ENCODE measurements around the gene SLC6A7. TPM values are rescaled to one million over a fixed set of nuclear protein-coding genes. Genes with fewer than 3 reads are reported as not detected.

Gene SLC6A7
- total RNA-seq, 1 experiment from 2014 or later, result 0.04 TPM

DNA sequence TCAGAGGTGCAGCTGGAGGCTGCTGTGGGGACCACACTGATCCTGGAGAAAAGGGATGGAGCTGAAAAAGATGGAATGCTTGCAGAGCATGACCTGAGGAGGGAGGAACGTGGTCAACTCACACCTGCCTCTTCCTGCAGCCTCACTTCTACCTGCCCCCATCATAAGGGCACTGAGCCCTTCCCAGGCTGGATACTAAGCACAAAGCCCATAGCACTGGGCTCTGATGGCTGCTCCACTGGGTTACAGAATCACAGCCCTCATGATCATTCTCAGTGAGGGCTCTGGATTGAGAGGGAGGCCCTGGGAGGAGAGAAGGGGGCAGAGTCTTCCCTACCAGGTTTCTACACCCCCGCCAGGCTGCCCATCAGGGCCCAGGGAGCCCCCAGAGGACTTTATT is 5.9 kb upstream of the SLC6A7 start:
- H3K27me3 Mint-ChIP-seq (ENCODE audit: low read depth), result peaks cover 48% of the 10 kb centered on the region
- peaks cover 21% of the 10 kb centered on the region for H3K4me1 Mint-ChIP-seq
- ChIA-PET POLR2A (no interaction called here), CTCF (interaction anchor here (1.2 to 2.1 kb wide), 2 partner anchors 8 to 22 kb away, joined by 4 to 13 read pairs; no protein-coding TSS in a partner anchor)
- H3K4me3 Mint-ChIP-seq, result no peak overlapping the region
- H3K27ac Mint-ChIP-seq, result no peak overlapping the region
- no peaks in the 10 kb centered on the region for H3K36me3 Mint-ChIP-seq
- no peaks in the 10 kb centered on the region for H3K9me3 Mint-ChIP-seq
- no peak for TF ChIP-seq CBFB (CRISPR knock-in tag; IDR thresholded peaks at IDR 0.05; ENCODE audit: low read depth)
- ATAC-seq (no peak), DNase-seq (ENCODE audit: low spot score) (no peak)

GRCh38 chr5:150184990-150185912 is 4.6 kb upstream of the SLC6A7 start:
- Mint-ChIP-seq H3K9me3 (no peaks in the 10 kb centered on the region), H3K4me1 (peaks cover 23% of the 10 kb centered on the region), H3K27me3 (ENCODE audit: low read depth) (peaks cover 60% of the 10 kb centered on the region), H3K4me3 (no peak overlapping the region), H3K27ac (no peak overlapping the region), H3K36me3 (no peaks in the 10 kb centered on the region)
- CTCF ChIA-PET, result interaction anchor here (1.1 to 2.1 kb wide), 2 partner anchors 9 to 10 kb away, joined by 3 to 13 read pairs; no protein-coding TSS in a partner anchor
- DNase-seq (ENCODE audit: low spot score) (no peak), ATAC-seq (no peak)
- POLR2A ChIA-PET, result no interaction called here
- no peak for TF ChIP-seq ZNF317 (CRISPR knock-in tag; IDR thresholded peaks at IDR 0.05; ENCODE audit: borderline replicate concordance, low read depth)
- no peak for TF ChIP-seq NFE2L1 (CRISPR knock-in tag; IDR thresholded peaks at IDR 0.05)
- TF ChIP-seq GRHL2 (CRISPR knock-in tag; IDR thresholded peaks at IDR 0.05; ENCODE audit: insufficient replicate concordance, severe bottlenecking), result no peak
- TF ChIP-seq, protein P1, sequence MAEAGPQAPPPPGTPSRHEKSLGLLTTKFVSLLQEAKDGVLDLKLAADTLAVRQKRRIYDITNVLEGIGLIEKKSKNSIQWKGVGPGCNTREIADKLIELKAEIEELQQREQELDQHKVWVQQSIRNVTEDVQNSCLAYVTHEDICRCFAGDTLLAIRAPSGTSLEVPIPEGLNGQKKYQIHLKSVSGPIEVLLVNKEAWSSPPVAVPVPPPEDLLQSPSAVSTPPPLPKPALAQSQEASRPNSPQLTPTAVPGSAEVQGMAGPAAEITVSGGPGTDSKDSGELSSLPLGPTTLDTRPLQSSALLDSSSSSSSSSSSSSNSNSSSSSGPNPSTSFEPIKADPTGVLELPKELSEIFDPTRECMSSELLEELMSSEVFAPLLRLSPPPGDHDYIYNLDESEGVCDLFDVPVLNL (CRISPR knock-in tag; IDR thresholded peaks at IDR 0.05; ENCODE audit: borderline replicate concordance, low read depth), result no peak
- no peak for TF ChIP-seq TCF7 (CRISPR knock-in tag; IDR thresholded peaks at IDR 0.05; ENCODE audit: low read depth)
- no peak for TF ChIP-seq SMAD3 (CRISPR knock-in tag; IDR thresholded peaks at IDR 0.05; ENCODE audit: borderline replicate concordance)
- TF ChIP-seq, protein P2, sequence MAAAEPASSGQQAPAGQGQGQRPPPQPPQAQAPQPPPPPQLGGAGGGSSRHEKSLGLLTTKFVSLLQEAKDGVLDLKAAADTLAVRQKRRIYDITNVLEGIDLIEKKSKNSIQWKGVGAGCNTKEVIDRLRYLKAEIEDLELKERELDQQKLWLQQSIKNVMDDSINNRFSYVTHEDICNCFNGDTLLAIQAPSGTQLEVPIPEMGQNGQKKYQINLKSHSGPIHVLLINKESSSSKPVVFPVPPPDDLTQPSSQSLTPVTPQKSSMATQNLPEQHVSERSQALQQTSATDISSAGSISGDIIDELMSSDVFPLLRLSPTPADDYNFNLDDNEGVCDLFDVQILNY (CRISPR knock-in tag; IDR thresholded peaks at IDR 0.05), result no peak

- ChIA-PET POLR2A (no interaction called here), CTCF (interaction anchor here (1.1 kb wide), 1 partner anchor 10 kb away, joined by 3 read pairs; no protein-coding TSS in a partner anchor)
- no peaks in the 10 kb centered on the region for H3K36me3 Mint-ChIP-seq
- ATAC-seq (no peak), DNase-seq (ENCODE audit: low spot score) (peak; percentile 43)
- H3K4me3 Mint-ChIP-seq, result no peak overlapping the region
- no peaks in the 10 kb centered on the region for H3K9me3 Mint-ChIP-seq
- H3K27ac Mint-ChIP-seq, result no peak overlapping the region
- peaks cover 28% of the 10 kb centered on the region for H3K4me1 Mint-ChIP-seq
- H3K27me3 Mint-ChIP-seq (ENCODE audit: low read depth), result peaks cover 69% of the 10 kb centered on the region
- no peak for TF ChIP-seq ZNF121 (CRISPR knock-in tag; IDR thresholded peaks at IDR 0.05)
- no peak for TF ChIP-seq IRF1 (CRISPR knock-in tag; IDR thresholded peaks at IDR 0.05)
- no peak for TF ChIP-seq AR (CRISPR knock-in tag; IDR thresholded peaks at IDR 0.05)
- TF ChIP-seq ARID4B (CRISPR knock-in tag; IDR thresholded peaks at IDR 0.05; ENCODE audit: borderline replicate concordance), result no peak
- no peak for TF ChIP-seq CBFB (CRISPR knock-in tag; IDR thresholded peaks at IDR 0.05; ENCODE audit: low read depth)
- TF ChIP-seq SMAD3 (CRISPR knock-in tag; IDR thresholded peaks at IDR 0.05; ENCODE audit: borderline replicate concordance), result no peak
- no peak for TF ChIP-seq NFE2L1 (CRISPR knock-in tag; IDR thresholded peaks at IDR 0.05)
- TF ChIP-seq, protein P3, sequence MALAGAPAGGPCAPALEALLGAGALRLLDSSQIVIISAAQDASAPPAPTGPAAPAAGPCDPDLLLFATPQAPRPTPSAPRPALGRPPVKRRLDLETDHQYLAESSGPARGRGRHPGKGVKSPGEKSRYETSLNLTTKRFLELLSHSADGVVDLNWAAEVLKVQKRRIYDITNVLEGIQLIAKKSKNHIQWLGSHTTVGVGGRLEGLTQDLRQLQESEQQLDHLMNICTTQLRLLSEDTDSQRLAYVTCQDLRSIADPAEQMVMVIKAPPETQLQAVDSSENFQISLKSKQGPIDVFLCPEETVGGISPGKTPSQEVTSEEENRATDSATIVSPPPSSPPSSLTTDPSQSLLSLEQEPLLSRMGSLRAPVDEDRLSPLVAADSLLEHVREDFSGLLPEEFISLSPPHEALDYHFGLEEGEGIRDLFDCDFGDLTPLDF (CRISPR knock-in tag; IDR thresholded peaks at IDR 0.05), result no peak
- TF ChIP-seq MXD4 (CRISPR knock-in tag; IDR thresholded peaks at IDR 0.05; ENCODE audit: borderline replicate concordance), result no peak
- no peak for TF ChIP-seq NR1H2 (CRISPR knock-in tag; IDR thresholded peaks at IDR 0.05)
- no peak for TF ChIP-seq ZBTB43 (CRISPR knock-in tag; IDR thresholded peaks at IDR 0.05)
Measured at GRCh38 chr5:150186137-150186536, 3.7 kb upstream of the SLC6A7 start.

Data from WTC11 (cell line).